GM06990 (cell line): ENCODE data around the gene SLC25A15.
A peak's percentile ranks its signal among the peaks of the same experiment; 100 is the strongest.

Source experiments
- DNase-seq: peaks from one replicate; pipeline ENCODE4 v3.0.0-alpha.2; 2011; ENCODE audit not compliant: insufficient read length; ENCODE audit errors: extremely low read depth
- H3K27me3 ChIP-seq: replicated peaks from 2 replicates; pipeline ENCODE4 v1.6.0; 2011; ENCODE audit warnings: low read length; ENCODE audit not compliant: control insufficient read depth, insufficient read depth
- H3K36me3 ChIP-seq: 2 replicates; pipeline ENCODE4 v1.5.1; 2011; ENCODE audit warnings: low read length; ENCODE audit not compliant: control insufficient read depth, insufficient read depth
- H3K4me3 ChIP-seq: replicated peaks from 2 replicates; pipeline ENCODE4 v1.5.1; 2011; ENCODE audit warnings: low read depth, mild to moderate bottlenecking, control low read depth, low read length
- CTCF ChIP-seq: IDR thresholded peaks from 2 replicates; pipeline ENCODE4 v1.5.1; 2011; ENCODE audit warnings: low read length, control low read depth, mild to moderate bottlenecking, inconsistent platforms; ENCODE audit not compliant: insufficient read depth, poor library complexity, severe bottlenecking

The SLC25A15 gene

GRCh38 chr13:40762849-40763248, 26.6 kb upstream of the SLC25A15 start:
- TF ChIP-seq CTCF = no peak
- Histone ChIP-seq H3K4me3 (no peak overlapping the region), H3K27me3 (no peaks in the 10 kb centered on the region), H3K36me3 (peaks cover 2% of the 10 kb centered on the region)
- DNase-seq = no peak

- Histone ChIP-seq H3K4me3 (no peak overlapping the region), H3K27me3 (no peaks in the 10 kb centered on the region), H3K36me3 (peaks cover 2% of the 10 kb centered on the region)
- no peak for TF ChIP-seq CTCF
- no peak for DNase-seq
Measured at GRCh38 chr13:40764587-40765403, 24.6 kb upstream of the SLC25A15 start.

- Histone ChIP-seq H3K36me3 (peaks cover 2% of the 10 kb centered on the region), H3K4me3 (no peak overlapping the region), H3K27me3 (no peaks in the 10 kb centered on the region)
- no peak for DNase-seq
- TF ChIP-seq CTCF = no peak
Measured at GRCh38 chr13:40765602-40766001, 23.8 kb upstream of the SLC25A15 start.

GRCh38 chr13:40769970-40770369, 19.4 kb upstream of the SLC25A15 start:
- TF ChIP-seq CTCF = no peak

GRCh38 chr13:40770609-40770933, 18.8 kb upstream of the SLC25A15 start:
- no peak for DNase-seq
- H3K36me3 ChIP-seq = no peaks in the 10 kb centered on the region; the same call in 1 of the 2 replicates
- no peak for TF ChIP-seq CTCF
- no peaks in the 10 kb centered on the region for H3K27me3 ChIP-seq
- peak overlapping the region; percentile 77 for H3K4me3 ChIP-seq

More at GRCh38 chr13:40769970-40770369, 19.4 kb upstream of the SLC25A15 start:
- H3K36me3 ChIP-seq = no peaks in the 10 kb centered on the region; the same call in 1 of the 2 replicates
- H3K27me3 ChIP-seq = no peaks in the 10 kb centered on the region
- peak overlapping the region; percentile 77 for H3K4me3 ChIP-seq
- DNase-seq = no peak
